DOHH2 (cell line): ENCODE results near the gene HTR7.
A peak's percentile ranks its signal among the peaks of the same experiment; 100 is the strongest.

ENCODE experiments used
- H3F3A ChIP-seq: fragments of 200-600 bp; sonication (generic), shearing (Covaris generic); 2 replicates; pipeline ENCODE4 v1.6.0; 2016; ENCODE audit warnings: antibody characterized with exemption, mild to moderate bottlenecking; ENCODE audit not compliant: control insufficient read depth, insufficient read depth
- H3K27ac ChIP-seq: fragments of 200-600 bp; sonication (generic); 2 replicates; pipeline ENCODE4 v1.5.1; 2014; ENCODE audit warnings: low read depth, mild to moderate bottlenecking, low read length, moderate library complexity
- H3K27me3 ChIP-seq: fragments of 200-600 bp; sonication (generic); 2 replicates; pipeline ENCODE4 v1.6.1; 2014; ENCODE audit warnings: mild to moderate bottlenecking, low read length, mixed read lengths; ENCODE audit not compliant: control insufficient read depth
- H3K36me3 ChIP-seq: fragments of 200-600 bp; sonication (generic); 2 replicates; pipeline ENCODE4 v1.6.1; 2014; ENCODE audit warnings: mild to moderate bottlenecking, low read length, moderate library complexity, mixed read lengths; ENCODE audit not compliant: control insufficient read depth
- H3K4me1 ChIP-seq: fragments of 200-600 bp; sonication (generic); 2 replicates; pipeline ENCODE4 v1.6.1; 2014; ENCODE audit warnings: mild to moderate bottlenecking, low read length, mixed read lengths; ENCODE audit not compliant: control insufficient read depth
- H3K4me2 ChIP-seq: fragments of 200-600 bp; sonication (generic); 2 replicates; pipeline ENCODE4 v1.6.0; 2014; ENCODE audit warnings: mild to moderate bottlenecking, low read length, moderate library complexity
- H3K4me3 ChIP-seq: fragments of 200-600 bp; sonication (generic); 2 replicates; pipeline ENCODE4 v1.5.1; 2014; ENCODE audit warnings: mild to moderate bottlenecking, low read length, mixed read lengths
- H3K79me2 ChIP-seq: fragments of 200-600 bp; sonication (generic); 2 replicates; pipeline ENCODE4 v1.6.1; 2014; ENCODE audit warnings: mild to moderate bottlenecking, low read length, mixed read lengths; ENCODE audit not compliant: control insufficient read depth
- H3K9me2 ChIP-seq: fragments of 200-600 bp; sonication (generic); replicated peaks from 2 replicates; pipeline ENCODE4 v1.6.1; 2014; ENCODE audit warnings: mild to moderate bottlenecking, low read length, mixed read lengths; ENCODE audit not compliant: control insufficient read depth
- H3K9me3 ChIP-seq: fragments of 200-600 bp; sonication (generic); 2 replicates; pipeline ENCODE4 v1.6.1; 2014; ENCODE audit warnings: antibody characterized with exemption, low read length, mixed read lengths; ENCODE audit not compliant: control insufficient read depth, insufficient read depth
- H4K20me1 ChIP-seq: fragments of 200-600 bp; sonication (generic); 2 replicates; pipeline ENCODE4 v1.6.0; 2014; ENCODE audit warnings: low read depth, mild to moderate bottlenecking, antibody characterized with exemption, low read length, moderate library complexity; ENCODE audit not compliant: control insufficient read depth, insufficient read depth
- EZH2phosphoT487 ChIP-seq: fragments of 200-600 bp; sonication (generic); IDR thresholded peaks from 2 replicates; pipeline ENCODE4 v1.6.1; 2017; ENCODE audit warnings: borderline replicate concordance, mild to moderate bottlenecking, antibody characterized with exemption, low read length, moderate library complexity, mixed read lengths
- TF ChIP-seq, protein P1 (sequence below): fragments of 200-600 bp; sonication (generic); IDR thresholded peaks from one replicate; pipeline ENCODE4 v1.5.1; 2014; ENCODE audit warnings: antibody characterized with exemption, mild to moderate bottlenecking, low read depth, low read length; ENCODE audit not compliant: poor library complexity, severe bottlenecking

The HTR7 gene

GRCh38 chr10:90859321-90859751, 1.5 kb upstream of the HTR7 start:
- Histone ChIP-seq H3K27ac (no peak overlapping the region), H3K9me2 (no peaks in the 10 kb centered on the region), H3K4me2 (no peak overlapping the region)

DNA sequence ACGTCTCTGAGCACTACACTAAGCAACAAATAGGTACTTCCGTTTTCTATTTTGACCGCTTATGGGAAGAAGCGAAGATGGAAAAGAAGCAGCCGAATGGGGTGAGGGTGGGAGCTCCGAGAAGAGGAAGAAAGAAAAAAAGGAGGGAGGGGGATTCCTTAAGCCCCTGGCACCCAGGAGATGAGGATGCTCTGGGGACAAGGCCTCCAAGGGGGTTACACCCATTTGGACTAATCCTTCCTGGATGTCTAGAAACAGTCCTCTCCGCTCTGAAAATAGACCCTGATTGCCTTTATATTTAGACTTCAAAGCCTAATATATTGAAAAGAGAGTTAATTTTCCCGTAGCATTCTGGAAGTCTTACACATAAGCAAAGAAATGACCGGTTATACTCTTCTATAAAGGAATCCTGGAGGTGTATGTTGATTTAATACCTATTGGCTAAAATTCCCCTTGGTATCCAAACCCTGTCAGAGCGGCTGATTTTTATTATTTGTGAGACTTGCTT, 676 bp upstream of the HTR7 start:
- H3K27me3 ChIP-seq = peaks cover 62% of the 10 kb centered on the region
- peak overlapping the region; percentile 54 for H3K4me3 ChIP-seq
- H3K4me1 ChIP-seq = peaks cover 7% of the 10 kb centered on the region
- TF ChIP-seq, protein P1, sequence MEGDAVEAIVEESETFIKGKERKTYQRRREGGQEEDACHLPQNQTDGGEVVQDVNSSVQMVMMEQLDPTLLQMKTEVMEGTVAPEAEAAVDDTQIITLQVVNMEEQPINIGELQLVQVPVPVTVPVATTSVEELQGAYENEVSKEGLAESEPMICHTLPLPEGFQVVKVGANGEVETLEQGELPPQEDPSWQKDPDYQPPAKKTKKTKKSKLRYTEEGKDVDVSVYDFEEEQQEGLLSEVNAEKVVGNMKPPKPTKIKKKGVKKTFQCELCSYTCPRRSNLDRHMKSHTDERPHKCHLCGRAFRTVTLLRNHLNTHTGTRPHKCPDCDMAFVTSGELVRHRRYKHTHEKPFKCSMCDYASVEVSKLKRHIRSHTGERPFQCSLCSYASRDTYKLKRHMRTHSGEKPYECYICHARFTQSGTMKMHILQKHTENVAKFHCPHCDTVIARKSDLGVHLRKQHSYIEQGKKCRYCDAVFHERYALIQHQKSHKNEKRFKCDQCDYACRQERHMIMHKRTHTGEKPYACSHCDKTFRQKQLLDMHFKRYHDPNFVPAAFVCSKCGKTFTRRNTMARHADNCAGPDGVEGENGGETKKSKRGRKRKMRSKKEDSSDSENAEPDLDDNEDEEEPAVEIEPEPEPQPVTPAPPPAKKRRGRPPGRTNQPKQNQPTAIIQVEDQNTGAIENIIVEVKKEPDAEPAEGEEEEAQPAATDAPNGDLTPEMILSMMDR = no peak
- TF ChIP-seq EZH2phosphoT487 = peak; percentile 92; the same call in 1 of the 2 replicates
- H3K36me3 ChIP-seq = no peaks in the 10 kb centered on the region
- no peak overlapping the region for H3K27ac ChIP-seq
- H3K9me2 ChIP-seq = no peaks in the 10 kb centered on the region
- no peaks in the 10 kb centered on the region for H4K20me1 ChIP-seq
- H3K9me3 ChIP-seq = no peaks in the 10 kb centered on the region
- H3K4me2 ChIP-seq = peak overlapping the region; percentile 64
- H3K79me2 ChIP-seq = no peaks in the 10 kb centered on the region
- H3F3A ChIP-seq = no peaks in the 10 kb centered on the region

More at GRCh38 chr10:90859321-90859751, 1.5 kb upstream of the HTR7 start:
- Histone ChIP-seq H3K36me3 (no peaks in the 10 kb centered on the region), H3K4me3 (no peak overlapping the region), H3K9me3 (no peaks in the 10 kb centered on the region), H3K4me1 (peaks cover 7% of the 10 kb centered on the region), H3F3A (no peaks in the 10 kb centered on the region), H3K79me2 (no peaks in the 10 kb centered on the region), H3K27me3 (peaks cover 65% of the 10 kb centered on the region), H4K20me1 (no peaks in the 10 kb centered on the region)
- TF ChIP-seq, protein P1 = no peak
- no peak for TF ChIP-seq EZH2phosphoT487

DNA sequence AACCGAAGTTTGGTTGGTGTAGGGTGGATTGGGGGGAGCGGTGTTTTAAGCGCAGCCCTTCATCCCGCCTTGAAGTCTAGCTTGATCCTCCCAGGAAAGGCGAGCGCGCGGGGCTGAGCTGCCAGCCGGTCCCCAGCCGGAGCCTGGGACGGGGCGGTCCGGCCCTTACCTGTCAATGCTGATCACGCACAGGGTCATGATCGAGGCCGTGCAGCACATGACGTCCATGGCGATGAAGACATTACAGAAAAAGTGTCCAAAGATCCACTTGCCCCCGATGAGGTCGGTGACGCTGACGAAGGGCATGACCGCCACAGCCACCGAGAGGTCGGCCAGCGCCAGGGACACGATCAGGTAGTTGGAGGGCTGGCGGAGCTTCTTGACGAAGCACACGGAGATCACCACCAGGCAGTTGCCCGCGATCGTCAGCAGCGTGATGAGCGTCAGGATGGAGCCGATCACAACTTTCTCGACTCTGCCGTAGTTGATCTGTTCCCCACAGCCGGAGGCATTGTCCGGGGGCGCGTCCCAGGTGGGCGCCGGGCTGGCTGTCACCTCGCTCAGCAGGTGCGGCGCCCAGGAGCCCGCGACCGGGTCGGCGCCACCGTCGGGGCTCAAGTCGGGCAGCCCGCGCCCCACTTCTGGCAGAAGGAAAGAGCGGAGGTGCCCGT, 740 bp downstream of the HTR7 start:
- H4K20me1 ChIP-seq = no peaks in the 10 kb centered on the region
- no peaks in the 10 kb centered on the region for H3K79me2 ChIP-seq
- H3K4me1 ChIP-seq = peaks cover 7% of the 10 kb centered on the region
- no peaks in the 10 kb centered on the region for H3K9me2 ChIP-seq
- H3K27ac ChIP-seq = no peak overlapping the region
- TF ChIP-seq EZH2phosphoT487 = no peak
- TF ChIP-seq, protein P1 = no peak
- peaks cover 56% of the 10 kb centered on the region for H3K27me3 ChIP-seq
- H3K4me3 ChIP-seq = peak overlapping the region; percentile 54
- peak overlapping the region; percentile 54 for H3K4me2 ChIP-seq
- H3K9me3 ChIP-seq = no peaks in the 10 kb centered on the region
- H3F3A ChIP-seq = no peaks in the 10 kb centered on the region
- no peaks in the 10 kb centered on the region for H3K36me3 ChIP-seq
